Vagina (tissue), 2 donors: ENCODE measurements around the gene LIMCH1. TPM values are rescaled to one million over a fixed set of nuclear protein-coding genes. Genes with fewer than 3 reads are reported as not detected.

Source experiments
- DNase-seq, 2 donors: peaks; one replicate each; pipeline ENCODE4 v3.0.0-alpha.2; 2017; ENCODE audit errors: extremely low spot score in 2 of 2
- H3K27ac ChIP-seq: fragments of 200-600 bp; sonication (generic); one replicate; pipeline ENCODE4 v1.5.1; 2019
- H3K27me3 ChIP-seq: fragments of 200-600 bp; sonication (generic); one replicate; pipeline ENCODE4 v1.5.1; 2019
- H3K36me3 ChIP-seq, 2 donors: fragments of 200-600 bp; sonication (generic); one replicate each; pipeline ENCODE4 v1.5.1; 2017 to 2019
- H3K4me1 ChIP-seq: fragments of 200-600 bp; sonication (generic); one replicate; pipeline ENCODE4 v1.5.1; 2019
- H3K4me3 ChIP-seq, 2 donors: fragments of 200-600 bp; sonication (generic); 1 replicate in 1 of 2; 2 replicates in 1 of 2; pipeline ENCODE4 v1.5.1; 2016 to 2019
- H3K9me3 ChIP-seq: fragments of 200-600 bp; sonication (generic); one replicate; pipeline ENCODE4 v1.5.1; 2019
- CTCF ChIP-seq, 3 experiments: fragments of 450-650 bp in 2 of 3; fragments of 200-600 bp in 1 of 3; sonication (generic) in 1 of 3; IDR thresholded peaks; one replicate each; pipeline ENCODE4 v1.5.1; 2017 to 2019; ENCODE audit warnings: antibody characterized with exemption in 3 of 3, mild to moderate bottlenecking in 2 of 3, moderate library complexity in 2 of 3
- POLR2A ChIP-seq, 2 donors: fragments of 450-650 bp; IDR thresholded peaks; one replicate each; pipeline ENCODE4 v1.6.1; 2017; ENCODE audit warnings: antibody characterized with exemption in 2 of 2, mild to moderate bottlenecking in 2 of 2, moderate library complexity in 2 of 2
- POLR2AphosphoS5 ChIP-seq, 2 donors: sonication (generic); formaldehyde crosslinking; IDR thresholded peaks; one replicate each; pipeline ENCODE4 v1.9.0; 2017; ENCODE audit warnings: antibody characterized with exemption in 2 of 2, mild to moderate bottlenecking in 2 of 2, low read depth in 1 of 2; ENCODE audit not compliant: insufficient read depth in 1 of 2
- intact Hi-C: fragments of 100-400 bp; cut with DNase I; formaldehyde crosslinking; loops from one replicate; pipeline ENCODE4 v1.15.1; 2023
- total RNA-seq: library from RNA; depleted of rRNA; stranded (reverse); fragments of >200 nt; gene quantifications from one replicate; pipeline ENCODE4 v1.2.3, GENCODE V29; 2016

Gene LIMCH1
- total RNA-seq, 1 donor from 2014 or later = 17.9 TPM

- H3K4me1 ChIP-seq = no peaks in the 10 kb centered on the region
- H3K27me3 ChIP-seq = no peaks in the 10 kb centered on the region
- H3K36me3 ChIP-seq = no peaks in the 10 kb centered on the region
- H3K27ac ChIP-seq = no peak overlapping the region
- H3K4me3 ChIP-seq = no peak overlapping the region
- no peaks in the 10 kb centered on the region for H3K9me3 ChIP-seq
- DNase-seq = no peak
- intact Hi-C loops = no loop called here
- TF ChIP-seq CTCF (IDR thresholded peaks at IDR 0.05) = no peak
- no peak for TF ChIP-seq POLR2A (IDR thresholded peaks at IDR 0.05)
- no peak for TF ChIP-seq POLR2AphosphoS5 (IDR thresholded peaks at IDR 0.05; ENCODE audit: insufficient read depth in 1 of 2, low read depth in 1 of 2)
Observed at GRCh38 chr4:41679991-41680390, 142.0 kb downstream of the LIMCH1 start.

GRCh38 chr4:41681054-41681453, 143.1 kb downstream of the LIMCH1 start:
- intact Hi-C loops = no loop called here
- no peak for DNase-seq
- Histone ChIP-seq H3K4me1 (no peaks in the 10 kb centered on the region), H3K27me3 (no peaks in the 10 kb centered on the region), H3K4me3 (no peak overlapping the region), H3K9me3 (no peaks in the 10 kb centered on the region), H3K27ac (no peak overlapping the region), H3K36me3 (no peaks in the 10 kb centered on the region)
- TF ChIP-seq POLR2AphosphoS5 (IDR thresholded peaks at IDR 0.05; ENCODE audit: insufficient read depth in 1 of 2, low read depth in 1 of 2) = no peak
- TF ChIP-seq CTCF (IDR thresholded peaks at IDR 0.05) = no peak
- TF ChIP-seq POLR2A (IDR thresholded peaks at IDR 0.05) = no peak

- H3K36me3 ChIP-seq = no peaks in the 10 kb centered on the region
- H3K4me3 ChIP-seq = no peak overlapping the region
- intact Hi-C loops = no loop called here
- TF ChIP-seq POLR2A (IDR thresholded peaks at IDR 0.05) (no peak), POLR2AphosphoS5 (IDR thresholded peaks at IDR 0.05; ENCODE audit: insufficient read depth in 1 of 2, low read depth in 1 of 2) (no peak), CTCF (IDR thresholded peaks at IDR 0.05) (no peak)
- H3K4me1 ChIP-seq = no peaks in the 10 kb centered on the region
- DNase-seq = no peak
- H3K27me3 ChIP-seq = no peaks in the 10 kb centered on the region
- no peaks in the 10 kb centered on the region for H3K9me3 ChIP-seq
- no peak overlapping the region for H3K27ac ChIP-seq
Observed at GRCh38 chr4:41683326-41683725, 145.4 kb downstream of the LIMCH1 start.

- Histone ChIP-seq H3K27ac (no peak overlapping the region), H3K36me3 (no peaks in the 10 kb centered on the region), H3K4me3 (no peak overlapping the region), H3K4me1 (no peaks in the 10 kb centered on the region), H3K27me3 (no peaks in the 10 kb centered on the region), H3K9me3 (no peaks in the 10 kb centered on the region)
- TF ChIP-seq CTCF (IDR thresholded peaks at IDR 0.05) = no peak
- no peak for TF ChIP-seq POLR2A (IDR thresholded peaks at IDR 0.05)
- no peak for TF ChIP-seq POLR2AphosphoS5 (IDR thresholded peaks at IDR 0.05; ENCODE audit: insufficient read depth in 1 of 2, low read depth in 1 of 2)
- no peak for DNase-seq
- intact Hi-C loops = no loop called here
Observed at GRCh38 chr4:41686893-41687292, 148.9 kb downstream of the LIMCH1 start.

- Histone ChIP-seq H3K27me3 (no peaks in the 10 kb centered on the region), H3K9me3 (no peaks in the 10 kb centered on the region), H3K4me3 (no peak overlapping the region), H3K4me1 (no peaks in the 10 kb centered on the region), H3K27ac (no peak overlapping the region), H3K36me3 (no peaks in the 10 kb centered on the region)
- DNase-seq = no peak
- intact Hi-C loops = no loop called here
- TF ChIP-seq CTCF (IDR thresholded peaks at IDR 0.05) (no peak), POLR2AphosphoS5 (IDR thresholded peaks at IDR 0.05; ENCODE audit: insufficient read depth in 1 of 2, low read depth in 1 of 2) (no peak), POLR2A (IDR thresholded peaks at IDR 0.05) (no peak)
Observed at GRCh38 chr4:41687971-41688370, 150.0 kb downstream of the LIMCH1 start.
